DMS114 treated with DMSO at 0.1 percent for 48 hours (cell line): ENCODE measurements around the gene PI4KA.
A peak's percentile ranks its signal among the peaks of the same experiment; 100 is the strongest.

Experiments
- DNase-seq: peaks from one replicate; lab custom pipeline; 2025; ENCODE audit not compliant: unreplicated experiment; lab: John Stamatoyannopoulos, UW

Gene PI4KA

DNA sequence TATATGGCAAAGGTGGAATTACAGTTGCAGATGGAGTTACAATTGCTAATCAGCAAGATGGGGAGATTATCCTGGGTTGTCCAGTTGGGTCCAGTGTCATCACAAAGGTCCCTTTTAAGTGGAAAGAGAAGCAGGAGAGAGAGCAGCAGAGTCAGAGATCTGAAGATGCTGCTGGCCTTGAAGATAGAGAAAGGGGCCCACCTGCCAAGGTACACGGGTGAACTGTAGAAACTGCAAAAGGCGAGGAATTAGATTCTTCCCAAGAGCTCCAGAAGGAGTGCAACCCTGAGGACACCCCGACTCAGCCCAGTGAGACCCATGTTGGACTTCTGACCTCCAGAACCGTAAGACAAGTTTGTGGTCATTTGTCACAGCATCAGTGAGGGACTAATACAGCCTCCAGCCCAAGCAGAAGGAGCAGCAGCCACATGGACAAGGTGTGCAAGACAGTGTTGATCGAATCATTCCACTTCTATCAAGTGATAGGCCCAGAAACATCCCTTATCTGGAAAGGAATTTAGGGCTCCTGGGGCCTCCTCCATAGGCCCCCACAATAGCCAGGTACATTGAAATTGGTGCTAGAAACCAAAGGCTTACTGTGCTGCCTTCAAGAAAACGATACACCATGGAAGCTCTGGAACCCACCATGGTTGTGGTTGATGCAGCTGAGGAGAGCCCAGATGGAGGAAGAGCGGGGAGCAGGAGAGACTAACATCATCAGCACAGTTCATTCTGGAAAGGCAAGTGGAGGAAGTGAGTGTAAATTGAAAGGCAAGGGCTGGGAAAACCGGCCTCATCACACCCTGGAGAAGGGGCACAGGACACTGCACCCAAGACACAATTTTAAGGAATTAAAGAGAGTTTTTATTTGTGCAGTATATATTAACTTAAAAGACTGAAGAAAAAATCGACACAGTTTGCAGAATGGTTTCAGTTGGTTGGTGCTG is 23.5 kb upstream of the PI4KA start:
- no peak for DNase-seq

DNA sequence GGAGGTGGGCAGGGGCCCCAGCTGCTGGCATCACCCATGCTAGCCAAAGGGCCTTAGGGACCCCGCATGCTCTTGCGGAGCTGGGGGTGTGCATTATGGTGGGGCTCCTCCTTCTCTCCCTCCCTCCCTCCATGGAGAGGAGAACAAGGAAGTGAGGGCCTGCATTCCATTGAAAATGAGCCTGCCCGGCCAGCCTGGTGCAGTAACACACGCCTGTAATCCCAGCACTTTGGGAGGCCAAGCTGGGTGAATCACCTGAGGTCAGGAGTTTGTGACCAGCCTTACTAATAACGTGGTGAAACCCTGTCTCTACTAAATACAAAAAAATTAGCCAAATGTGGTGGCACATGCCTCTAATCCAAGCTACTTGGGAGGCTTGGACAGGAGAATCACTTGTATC is 22.6 kb upstream of the PI4KA start:
- no peak for DNase-seq

DNA sequence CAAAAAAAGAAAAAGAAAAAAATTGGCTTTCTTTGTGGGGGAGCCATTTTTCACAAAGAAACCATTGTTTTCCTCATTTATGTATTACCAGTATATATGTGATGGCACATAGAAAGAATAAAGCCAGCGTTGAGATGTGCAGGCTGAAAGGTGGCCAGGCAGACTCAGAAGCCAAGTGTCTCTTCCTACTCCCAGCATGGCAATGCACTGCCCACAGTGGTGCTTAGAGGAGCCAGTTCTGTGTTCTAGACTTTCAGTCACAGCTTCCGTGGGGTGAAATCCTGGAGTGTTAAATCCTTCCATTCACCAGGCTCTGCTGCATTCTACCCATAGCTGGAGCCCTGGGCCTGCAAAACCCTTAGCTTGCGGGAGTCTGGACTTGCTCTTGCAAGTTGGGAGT is 19.1 kb upstream of the PI4KA start:
- DNase-seq: no peak

DNA sequence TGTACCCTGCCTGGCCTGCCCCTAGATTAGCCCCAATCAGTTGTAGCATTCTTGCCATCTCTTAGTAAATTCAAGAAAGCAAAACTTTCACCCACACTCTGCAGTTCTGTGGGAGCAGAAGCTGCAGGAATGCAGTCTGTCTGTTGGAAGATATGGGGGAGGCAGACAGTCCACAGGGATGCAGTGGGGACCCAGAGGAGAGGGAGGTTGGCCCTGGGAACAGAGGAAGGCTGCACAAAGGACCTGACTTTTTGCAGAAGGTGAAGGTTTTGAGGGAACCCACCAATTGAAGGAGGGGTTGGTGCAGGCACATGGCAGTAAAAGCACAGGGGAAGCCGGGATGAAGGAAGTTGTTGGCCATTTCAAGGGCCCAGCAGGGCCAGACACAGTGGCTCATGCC is 16.7 kb upstream of the PI4KA start:
- no peak for DNase-seq

- no peak for DNase-seq
These were observed 14.6 kb upstream of the PI4KA start for GRCh38 chr22:20873214-20873613.

GRCh38 chr22:20869234-20869633 is 10.6 kb upstream of the PI4KA start:
- no peak for DNase-seq

- no peak for DNase-seq
These were observed 9.7 kb upstream of the PI4KA start for GRCh38 chr22:20868025-20868962.

GRCh38 chr22:20867179-20868024 is 8.8 kb upstream of the PI4KA start:
- DNase-seq: no peak

DNA sequence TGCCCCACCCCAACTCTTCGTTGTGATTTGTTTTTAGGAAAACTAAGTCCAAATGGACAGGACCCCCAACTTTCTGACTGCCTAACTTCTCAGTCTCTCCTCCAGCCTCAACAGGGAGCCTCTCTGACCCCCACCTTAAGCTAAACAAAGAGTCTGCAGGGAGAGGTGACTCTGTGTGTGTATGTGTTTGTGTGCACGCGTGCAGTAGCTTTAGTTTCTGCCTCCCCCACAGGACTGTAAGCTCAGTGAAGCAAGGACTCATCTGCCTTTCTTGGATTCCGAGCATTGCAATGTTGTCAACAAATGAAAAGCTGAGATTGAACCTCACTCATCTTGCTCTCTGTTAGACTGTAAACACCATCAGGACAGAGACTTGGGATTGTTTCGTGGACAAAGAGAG is 8.1 kb upstream of the PI4KA start:
- no peak for DNase-seq

DNA sequence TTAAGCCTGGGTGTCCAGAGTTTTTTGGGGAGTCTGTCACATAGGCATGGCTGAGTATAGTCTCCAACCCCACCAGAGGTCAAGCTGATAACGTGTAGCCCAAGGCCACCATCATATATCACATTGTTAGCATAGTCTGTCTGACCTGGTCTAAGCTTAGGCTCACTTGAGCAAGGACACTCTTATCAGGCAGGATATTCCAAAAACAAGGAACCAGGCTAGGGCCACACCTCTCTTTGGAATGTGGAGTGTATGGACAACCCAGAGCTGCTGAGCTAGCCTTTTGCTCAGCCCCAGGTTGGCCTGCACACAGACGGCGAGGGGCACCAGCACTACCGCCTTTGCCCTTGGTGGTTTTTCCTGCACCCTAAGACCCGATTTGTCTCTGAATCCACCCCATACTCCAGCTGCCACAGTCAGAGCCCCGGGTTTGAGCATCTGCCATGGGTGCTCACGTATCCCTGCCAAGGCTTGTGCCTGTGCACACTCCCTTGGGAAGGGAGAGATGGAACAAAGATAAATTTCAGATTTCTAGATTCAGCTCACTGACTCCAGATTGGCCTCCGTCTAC is 7.3 kb upstream of the PI4KA start:
- no peak for DNase-seq

GRCh38 chr22:20865331-20865730 is 6.7 kb upstream of the PI4KA start:
- no peak for DNase-seq

DNA sequence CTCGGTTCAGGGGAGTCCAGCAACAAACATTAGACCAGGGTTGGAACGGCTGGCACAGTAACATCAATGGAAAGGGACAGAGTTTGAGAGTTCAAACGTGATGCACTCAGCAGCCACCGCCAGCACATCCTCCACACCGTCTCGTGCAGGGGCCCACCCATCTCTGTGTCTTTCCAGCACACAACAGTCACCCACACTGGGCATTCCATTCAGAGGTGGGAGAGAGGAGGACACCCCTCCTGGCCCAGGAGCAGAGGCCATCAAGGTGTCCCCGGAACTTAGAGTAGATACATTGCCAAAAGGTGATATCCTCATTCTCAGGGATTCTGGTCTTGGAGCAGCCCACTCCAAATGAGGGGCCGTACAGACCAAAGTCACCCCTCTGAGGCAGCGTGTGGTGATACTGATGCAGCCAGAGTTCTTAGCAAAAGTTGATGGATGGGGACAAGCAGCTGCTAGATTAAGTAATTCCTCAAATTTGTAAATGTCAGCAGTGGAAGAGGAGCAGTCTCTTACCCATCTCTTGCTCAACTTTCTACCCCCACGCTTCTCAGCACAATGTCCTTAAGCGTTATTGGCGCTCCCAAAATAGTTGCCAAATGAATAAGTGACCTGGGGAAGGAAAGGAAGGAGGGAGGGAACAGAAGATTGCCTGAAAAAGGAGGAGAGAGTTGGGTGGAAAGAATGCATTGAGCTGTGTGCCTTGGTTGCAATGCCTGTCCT is 5.7 kb upstream of the PI4KA start:
- no peak for DNase-seq

GRCh38 chr22:20863366-20863765 is 4.8 kb upstream of the PI4KA start:
- DNase-seq: no peak

- no peak for DNase-seq
These were observed 3.9 kb upstream of the PI4KA start for GRCh38 chr22:20862540-20862939.

DNA sequence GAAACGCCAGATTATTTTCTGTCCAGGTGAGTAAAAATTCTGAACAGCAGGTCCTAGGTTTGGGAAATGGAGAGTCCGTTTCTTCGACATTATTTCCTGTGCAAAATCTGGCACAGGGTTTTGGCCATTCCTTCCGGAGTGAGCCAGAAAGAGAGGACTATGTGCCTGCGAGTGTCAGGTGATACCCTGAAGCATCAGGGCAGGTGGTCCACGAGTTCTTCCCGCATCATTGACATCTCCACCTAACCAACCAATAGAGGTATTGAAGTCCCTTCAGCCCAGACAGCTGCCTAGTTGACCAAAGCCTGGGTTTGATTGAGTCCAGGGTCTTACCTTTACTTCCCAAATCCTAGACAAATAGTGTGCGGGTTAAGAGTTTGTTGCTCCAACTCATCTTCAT is 1.0 kb upstream of the PI4KA start:
- no peak for DNase-seq

GRCh38 chr22:20857838-20858614 is 585 bp downstream of the PI4KA start:
- DNase-seq: peak; percentile 74

DNA sequence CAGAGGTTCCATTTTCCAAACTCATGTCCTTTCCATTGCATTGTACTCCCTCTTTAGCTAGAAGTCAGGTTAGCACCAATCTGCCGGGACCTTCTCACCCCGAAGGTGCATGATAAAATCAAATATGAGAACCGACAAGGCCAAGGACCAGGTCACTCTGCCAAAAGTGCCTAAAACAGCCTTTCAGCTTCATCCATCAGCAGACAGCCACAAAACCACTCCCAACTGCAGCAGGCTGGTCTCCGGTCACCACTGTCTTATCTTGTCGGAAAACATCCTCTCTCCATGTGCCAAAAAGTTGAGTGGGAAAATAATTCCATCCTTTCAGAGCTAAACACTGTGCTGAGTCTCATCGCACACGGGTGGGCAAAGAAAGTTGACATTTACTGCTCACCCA is 1.4 kb downstream of the PI4KA start:
- no peak for DNase-seq

DNA sequence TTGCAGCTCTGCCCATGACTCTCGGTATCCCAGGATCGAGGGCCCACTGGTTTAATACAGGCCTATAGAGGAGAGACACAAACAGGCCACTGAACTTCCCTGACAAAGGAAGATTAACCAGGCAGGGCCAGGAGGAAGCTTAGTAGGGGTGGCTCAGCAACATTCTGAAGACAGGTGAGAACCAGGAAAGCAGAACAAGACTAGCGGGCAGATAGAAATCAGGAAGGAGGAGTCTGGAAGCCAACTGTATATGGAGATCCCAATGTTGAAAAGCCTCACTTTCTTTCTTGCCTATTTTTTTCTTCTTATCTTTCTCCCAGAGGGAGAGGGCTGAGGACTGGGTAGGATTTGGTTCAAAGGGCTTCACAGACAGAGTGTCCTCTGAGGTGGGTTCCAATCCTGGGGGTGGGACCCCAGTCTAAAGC is 5.4 kb downstream of the PI4KA start:
- no peak for DNase-seq

DNA sequence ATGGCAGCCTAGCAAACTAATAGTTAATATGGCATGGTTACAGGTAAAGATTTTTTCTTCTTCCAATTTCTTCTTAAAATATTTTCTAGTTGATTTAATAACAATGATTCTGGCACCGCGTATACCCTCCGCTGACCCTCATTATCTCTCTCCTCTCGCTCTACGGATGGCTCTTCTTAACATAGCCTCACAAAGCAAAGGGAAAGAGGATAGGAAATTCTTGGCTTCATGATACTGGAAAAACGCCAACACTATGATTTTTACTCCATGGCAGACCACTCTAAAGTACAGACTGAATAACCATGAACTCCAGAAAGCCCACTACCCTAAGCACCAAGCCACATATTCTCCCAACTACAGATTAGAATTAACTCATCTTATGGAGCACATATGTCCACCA is 6.1 kb downstream of the PI4KA start:
- no peak for DNase-seq
